Fibroblast of lung (primary cell): ENCODE measurements around the gene SEMA6A. TPM values are rescaled to one million over a fixed set of nuclear protein-coding genes. Genes with fewer than 3 reads are reported as not detected.

Source experiments
- DNase-seq, 2 donors: peaks; one replicate each; pipeline versions ENCODE4 v3.0.0 to v3.0.0-alpha.2; 2010; ENCODE audit warnings: low read depth in 2 of 2
- H2AFZ ChIP-seq: 2 replicates; pipeline ENCODE4 v1.5.1; 2012; ENCODE audit warnings: low read length, control low read depth, inconsistent platforms
- H3K27ac ChIP-seq: 2 replicates; pipeline ENCODE4 v1.5.1; 2011; ENCODE audit warnings: low read length, control low read depth; ENCODE audit not compliant: insufficient read depth
- H3K27me3 ChIP-seq: 2 replicates; pipeline ENCODE4 v1.5.1; 2011; ENCODE audit warnings: mild to moderate bottlenecking, low read length; ENCODE audit not compliant: control insufficient read depth, insufficient read depth
- H3K36me3 ChIP-seq: 2 replicates; pipeline ENCODE4 v1.5.1; 2011; ENCODE audit warnings: low read length; ENCODE audit not compliant: control insufficient read depth, insufficient read depth
- H3K4me1 ChIP-seq: 2 replicates; pipeline ENCODE4 v1.5.1; 2011; ENCODE audit warnings: low read length; ENCODE audit not compliant: control insufficient read depth, insufficient read depth; ENCODE audit errors: extremely low read depth
- H3K4me2 ChIP-seq: 2 replicates; pipeline ENCODE4 v1.5.1; 2011; ENCODE audit warnings: low read length, control low read depth; ENCODE audit not compliant: insufficient read depth; ENCODE audit errors: extremely low read depth
- H3K4me3 ChIP-seq, 4 experiments: fragments of 200-600 bp in 1 of 4; sonication (generic) in 1 of 4; replicated peaks in 1 of 4; 2 replicates each; pipeline ENCODE4 v1.5.1; 2011 to 2016; ENCODE audit warnings: low read length in 4 of 4, low read depth in 3 of 4, mild to moderate bottlenecking in 3 of 4, control low read depth in 2 of 4, inconsistent platforms in 1 of 4, mixed read lengths in 1 of 4; ENCODE audit not compliant: insufficient read depth in 1 of 4; ENCODE audit errors: control extremely low read depth in 1 of 4
- H3K79me2 ChIP-seq: 2 replicates; pipeline ENCODE4 v1.5.1; 2012; ENCODE audit warnings: mild to moderate bottlenecking, low read length, inconsistent platforms; ENCODE audit not compliant: control insufficient read depth, insufficient read depth
- H3K9ac ChIP-seq: 2 replicates; pipeline ENCODE4 v1.5.1; 2011; ENCODE audit warnings: mild to moderate bottlenecking, low read length, control low read depth; ENCODE audit not compliant: insufficient read depth
- H3K9me3 ChIP-seq: 2 replicates; pipeline ENCODE4 v1.5.1; 2012; ENCODE audit warnings: low read depth, low read length; ENCODE audit not compliant: control insufficient read depth, insufficient read depth
- H4K20me1 ChIP-seq: 2 replicates; pipeline ENCODE4 v1.5.1; 2011; ENCODE audit warnings: low read length; ENCODE audit not compliant: control insufficient read depth, insufficient read depth; ENCODE audit errors: extremely low read depth
- EZH2 ChIP-seq: IDR thresholded peaks from 2 replicates; pipeline ENCODE4 v1.5.1; 2012; ENCODE audit warnings: low read length, control low read depth, mild to moderate bottlenecking; ENCODE audit errors: missing control alignments
- polyA plus RNA-seq, 2 donors: library from polyadenylated mRNA; depleted of rRNA in 1 of 2; stranded (reverse) in 1 of 2; unstranded in 1 of 2; fragments of >200 nt; gene quantifications; 2 replicates each; pipeline ENCODE4 v1.2.1, GENCODE V29; 2011 to 2012; ENCODE audit warnings: missing spikeins in 1 of 2
- total RNA-seq: library from RNA; depleted of rRNA; stranded (reverse); fragments of >200 nt; gene quantifications from 2 replicates; pipeline ENCODE4 v1.2.1, GENCODE V29; 2014
- TF ChIP-seq, protein P1 (sequence below), 2 donors: IDR thresholded peaks in 1 of 2; conservative IDR thresholded peaks in 1 of 2; 1 replicate in 1 of 2; 2 replicates in 1 of 2; pipeline ENCODE4 v1.5.1; 2011 to 2012; ENCODE audit warnings: low read length in 2 of 2, control low read depth in 1 of 2, inconsistent platforms in 1 of 2, low read depth in 1 of 2, mild to moderate bottlenecking in 1 of 2

SEMA6A gene
- total and polyA plus RNA-seq, 2 donors (not counting 1 experiment from before 2014, with no cell fraction given): 0.17 to 0.22 TPM

GRCh38 chr5:116613445-116613844 lies 38.8 kb upstream of the SEMA6A start:
- DNase-seq: no peak
- no peak overlapping the region for H3K4me2 ChIP-seq
- H3K27ac ChIP-seq: no peak overlapping the region
- no peak overlapping the region for H3K4me3 ChIP-seq
- H3K9ac ChIP-seq: no peak overlapping the region
- no peaks in the 10 kb centered on the region for H3K27me3 ChIP-seq
- no peaks in the 10 kb centered on the region for H4K20me1 ChIP-seq
- no peaks in the 10 kb centered on the region for H3K9me3 ChIP-seq
- H3K36me3 ChIP-seq: no peaks in the 10 kb centered on the region
- no peaks in the 10 kb centered on the region for H3K4me1 ChIP-seq
- H3K79me2 ChIP-seq: no peaks in the 10 kb centered on the region
- TF ChIP-seq, protein P1, sequence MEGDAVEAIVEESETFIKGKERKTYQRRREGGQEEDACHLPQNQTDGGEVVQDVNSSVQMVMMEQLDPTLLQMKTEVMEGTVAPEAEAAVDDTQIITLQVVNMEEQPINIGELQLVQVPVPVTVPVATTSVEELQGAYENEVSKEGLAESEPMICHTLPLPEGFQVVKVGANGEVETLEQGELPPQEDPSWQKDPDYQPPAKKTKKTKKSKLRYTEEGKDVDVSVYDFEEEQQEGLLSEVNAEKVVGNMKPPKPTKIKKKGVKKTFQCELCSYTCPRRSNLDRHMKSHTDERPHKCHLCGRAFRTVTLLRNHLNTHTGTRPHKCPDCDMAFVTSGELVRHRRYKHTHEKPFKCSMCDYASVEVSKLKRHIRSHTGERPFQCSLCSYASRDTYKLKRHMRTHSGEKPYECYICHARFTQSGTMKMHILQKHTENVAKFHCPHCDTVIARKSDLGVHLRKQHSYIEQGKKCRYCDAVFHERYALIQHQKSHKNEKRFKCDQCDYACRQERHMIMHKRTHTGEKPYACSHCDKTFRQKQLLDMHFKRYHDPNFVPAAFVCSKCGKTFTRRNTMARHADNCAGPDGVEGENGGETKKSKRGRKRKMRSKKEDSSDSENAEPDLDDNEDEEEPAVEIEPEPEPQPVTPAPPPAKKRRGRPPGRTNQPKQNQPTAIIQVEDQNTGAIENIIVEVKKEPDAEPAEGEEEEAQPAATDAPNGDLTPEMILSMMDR (conservative IDR thresholded peaks at IDR 0.05 in 1 of 2, IDR thresholded peaks at IDR 0.05 in 1 of 2; ENCODE audit: low read depth in 1 of 2, low read length in 2 of 2): no peak
- no peak for TF ChIP-seq EZH2
- no peak overlapping the region for H2AFZ ChIP-seq

DNA sequence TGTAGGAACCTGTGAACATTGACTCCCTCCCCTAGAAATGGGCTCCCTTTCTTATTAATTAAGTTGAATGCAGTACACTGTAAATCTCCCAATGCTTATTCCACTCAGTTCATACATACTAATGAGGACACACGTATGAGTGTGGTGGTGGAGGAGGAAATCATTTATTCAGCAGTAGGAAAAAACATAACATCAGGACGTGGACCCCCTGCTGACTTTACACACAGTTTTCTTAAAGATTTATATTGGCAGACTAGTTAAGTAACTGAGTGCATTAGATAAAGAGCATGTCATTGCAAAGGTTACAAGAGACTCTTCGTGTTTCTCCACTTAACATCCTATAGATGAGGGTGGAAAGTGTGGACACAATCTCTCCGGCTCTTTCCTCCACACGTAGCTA lies 37.8 kb upstream of the SEMA6A start:
- no peak for DNase-seq
- Histone ChIP-seq H3K27me3 (no peaks in the 10 kb centered on the region), H2AFZ (no peak overlapping the region), H3K9ac (no peak overlapping the region), H3K4me1 (no peaks in the 10 kb centered on the region), H4K20me1 (no peaks in the 10 kb centered on the region), H3K4me2 (no peak overlapping the region), H3K27ac (no peak overlapping the region), H3K79me2 (no peaks in the 10 kb centered on the region), H3K4me3 (no peak overlapping the region), H3K9me3 (no peaks in the 10 kb centered on the region), H3K36me3 (no peaks in the 10 kb centered on the region)
- TF ChIP-seq, protein P1 (conservative IDR thresholded peaks at IDR 0.05 in 1 of 2, IDR thresholded peaks at IDR 0.05 in 1 of 2; ENCODE audit: low read depth in 1 of 2, low read length in 2 of 2): no peak
- TF ChIP-seq EZH2: no peak

GRCh38 chr5:116605310-116606070 lies 30.9 kb upstream of the SEMA6A start:
- no peaks in the 10 kb centered on the region for H3K79me2 ChIP-seq
- TF ChIP-seq EZH2: no peak
- TF ChIP-seq, protein P1 (conservative IDR thresholded peaks at IDR 0.05 in 1 of 2, IDR thresholded peaks at IDR 0.05 in 1 of 2; ENCODE audit: low read depth in 1 of 2, low read length in 2 of 2): no peak
- H3K4me2 ChIP-seq: no peak overlapping the region
- no peak overlapping the region for H3K27ac ChIP-seq
- H3K36me3 ChIP-seq: no peaks in the 10 kb centered on the region
- H3K4me1 ChIP-seq: no peaks in the 10 kb centered on the region
- H4K20me1 ChIP-seq: no peaks in the 10 kb centered on the region
- H3K9me3 ChIP-seq: no peaks in the 10 kb centered on the region
- H3K9ac ChIP-seq: no peak overlapping the region
- no peak overlapping the region for H2AFZ ChIP-seq
- H3K4me3 ChIP-seq: no peak overlapping the region
- peak in 1 of 2 donors; percentile 2 for DNase-seq
- no peaks in the 10 kb centered on the region for H3K27me3 ChIP-seq
